ENCODE data around the gene MATK.

DNA sequence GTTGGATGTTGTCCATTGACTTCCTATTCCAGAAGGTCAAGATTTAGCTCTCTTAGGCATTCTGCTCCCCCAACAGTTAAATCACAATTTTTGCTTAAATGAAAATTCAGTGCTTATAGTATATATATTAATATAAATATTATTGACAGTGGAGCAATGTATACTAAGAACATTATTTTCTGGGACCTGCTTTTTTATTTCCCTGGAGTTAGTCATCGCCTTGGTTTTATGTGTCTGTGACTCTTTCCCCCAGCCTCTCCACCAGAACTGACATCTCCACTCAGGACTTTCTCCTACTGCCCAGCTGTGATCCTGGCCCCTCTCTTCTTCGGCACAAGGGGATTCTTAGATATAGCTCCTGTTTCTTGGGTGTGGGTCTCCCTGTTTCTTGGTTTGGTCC is 10.2 kb upstream of the MATK start:
- TF ChIP-seq, protein P1, sequence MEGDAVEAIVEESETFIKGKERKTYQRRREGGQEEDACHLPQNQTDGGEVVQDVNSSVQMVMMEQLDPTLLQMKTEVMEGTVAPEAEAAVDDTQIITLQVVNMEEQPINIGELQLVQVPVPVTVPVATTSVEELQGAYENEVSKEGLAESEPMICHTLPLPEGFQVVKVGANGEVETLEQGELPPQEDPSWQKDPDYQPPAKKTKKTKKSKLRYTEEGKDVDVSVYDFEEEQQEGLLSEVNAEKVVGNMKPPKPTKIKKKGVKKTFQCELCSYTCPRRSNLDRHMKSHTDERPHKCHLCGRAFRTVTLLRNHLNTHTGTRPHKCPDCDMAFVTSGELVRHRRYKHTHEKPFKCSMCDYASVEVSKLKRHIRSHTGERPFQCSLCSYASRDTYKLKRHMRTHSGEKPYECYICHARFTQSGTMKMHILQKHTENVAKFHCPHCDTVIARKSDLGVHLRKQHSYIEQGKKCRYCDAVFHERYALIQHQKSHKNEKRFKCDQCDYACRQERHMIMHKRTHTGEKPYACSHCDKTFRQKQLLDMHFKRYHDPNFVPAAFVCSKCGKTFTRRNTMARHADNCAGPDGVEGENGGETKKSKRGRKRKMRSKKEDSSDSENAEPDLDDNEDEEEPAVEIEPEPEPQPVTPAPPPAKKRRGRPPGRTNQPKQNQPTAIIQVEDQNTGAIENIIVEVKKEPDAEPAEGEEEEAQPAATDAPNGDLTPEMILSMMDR (IDR thresholded peaks at IDR 0.05), result no peak
- no peak for TF ChIP-seq EZH2 (IDR thresholded peaks at IDR 0.05; ENCODE audit: borderline replicate concordance, insufficient read depth, low read depth, low read length, poor library complexity, severe bottlenecking)

Measured in B cell (primary cell).